Ovary (tissue), 9 donors: ENCODE data around the gene SRP54. TPM values are rescaled to one million over a fixed set of nuclear protein-coding genes. Genes with fewer than 3 reads are reported as not detected.

ENCODE experiments used
- DNase-seq, 5 donors: peaks; one replicate each; pipeline ENCODE4 v3.0.0-alpha.2; 2019 to 2020
- H3K27ac ChIP-seq, 2 donors: fragments of 200-600 bp; one replicate each; pipeline versions ENCODE4 v1.5.1 to v1.8.0; 2019 to 2022
- H3K27me3 ChIP-seq: fragments of 200-600 bp; one replicate; pipeline ENCODE4 v1.8.0; 2022
- H3K36me3 ChIP-seq: fragments of 200-600 bp; sonication (generic); one replicate; pipeline ENCODE4 v1.5.1; 2019
- H3K4me1 ChIP-seq: one replicate; pipeline ENCODE4 v1.8.1; 2013; ENCODE audit warnings: mild to moderate bottlenecking, moderate library complexity; ENCODE audit not compliant: insufficient read depth
- H3K4me3 ChIP-seq: fragments of 200-600 bp; sonication (generic); one replicate; pipeline ENCODE4 v1.5.1; 2017
- H3K9me3 ChIP-seq, 2 donors: fragments of 200-600 bp in 1 of 2; sonication (generic) in 1 of 2; one replicate each; pipeline versions ENCODE4 v1.5.1 to v1.8.1; 2013 to 2019; ENCODE audit warnings: mild to moderate bottlenecking in 1 of 2, moderate library complexity in 1 of 2
- EP300 ChIP-seq: sonication (generic); formaldehyde crosslinking; IDR thresholded peaks from one replicate; pipeline ENCODE4 v1.6.1; 2017; ENCODE audit warnings: antibody characterized with exemption
- POLR2A ChIP-seq: fragments of 450-650 bp; IDR thresholded peaks from one replicate; pipeline ENCODE4 v1.6.1; 2017; ENCODE audit warnings: antibody characterized with exemption, mild to moderate bottlenecking, moderate library complexity
- WGBS, 3 donors: extraction: QIAGEN DNeasy Blood & Tissue Kit in 1 of 3; methylation state at CpG; one replicate each; pipeline versions ENCODE4 v1.1.5 to v1.1.7; 2013 to 2017; 5-methylcytosine and 5-hydroxymethylcytosine counted together
- intact Hi-C, 4 donors: fragments of 100-400 bp; cut with DNase I; formaldehyde crosslinking; loops; one replicate each; pipeline versions ENCODE4 v1.11.0 to v1.15.1; 2022 to 2023
- polyA plus RNA-seq, 2 donors: library from polyadenylated mRNA; stranded (reverse); fragments of 200-250 nt in 1 of 2; fragments of 350-450 nt in 1 of 2; fragmentation: Illumina TruSeq in 1 of 2; extraction: RNeasy Lipid Tissue Mini Kit (QIAGEN cat#74804) in 1 of 2; gene quantifications; one replicate each; pipeline ENCODE4 v1.2.3, GENCODE V29; 2013 to 2014
- total RNA-seq, 7 donors: library from RNA; depleted of rRNA in 2 of 7; stranded (reverse); fragments of >200 nt in 2 of 7; fragmentation: NEBNext Ultra II Directional in 3 of 7; extraction: Animal tissue kit (Norgen Biotek cat#: 25700) in 3 of 7; gene quantifications; one replicate each; pipeline versions ENCODE4 v1.1.0 to v1.2.4, GENCODE V29; 2016 to 2023
- TF ChIP-seq, protein P1 (sequence below), 3 donors: fragments of 450-650 bp in 2 of 3; fragments of 200-600 bp in 1 of 3; IDR thresholded peaks; one replicate each; pipeline versions ENCODE4 v1.5.1 to v1.8.0; 2016 to 2022; ENCODE audit warnings: antibody characterized with exemption in 3 of 3, mild to moderate bottlenecking in 1 of 3
- donor health status: DM: no; HTN: no; CAD: no; lungs with moderate emphysema.
- donor health status: DM: no; HTN: no; CAD: no.
- donor health status: Bipolar disorder and iron deficiency.
- donor health status: DM: yes; HTN: yes; CAD: no.
- donor health status: DM: no; HTN: no; CAD: no.
- donor health status: DM: yes; HTN: yes; CAD: no.

SRP54 gene
- total and polyA plus RNA-seq, 9 donors: 25.9 to 61.6 (median 37.3) TPM

- H3K27ac ChIP-seq: no peak overlapping the region
- intact Hi-C loops: loop anchor here in 1 of 4 donors (10.0 kb wide), 1 partner anchor 372 kb away; no protein-coding TSS in a partner anchor
- no peak for DNase-seq
- 82 to 92% (median 91%) methylated on average over 3 of the region's 3 CpGs for WGBS, 3 donors
- no peaks in the 10 kb centered on the region for H3K36me3 ChIP-seq
- H3K4me1 ChIP-seq: no peaks in the 10 kb centered on the region
- no peaks in the 10 kb centered on the region for H3K9me3 ChIP-seq
- TF ChIP-seq, protein P1, sequence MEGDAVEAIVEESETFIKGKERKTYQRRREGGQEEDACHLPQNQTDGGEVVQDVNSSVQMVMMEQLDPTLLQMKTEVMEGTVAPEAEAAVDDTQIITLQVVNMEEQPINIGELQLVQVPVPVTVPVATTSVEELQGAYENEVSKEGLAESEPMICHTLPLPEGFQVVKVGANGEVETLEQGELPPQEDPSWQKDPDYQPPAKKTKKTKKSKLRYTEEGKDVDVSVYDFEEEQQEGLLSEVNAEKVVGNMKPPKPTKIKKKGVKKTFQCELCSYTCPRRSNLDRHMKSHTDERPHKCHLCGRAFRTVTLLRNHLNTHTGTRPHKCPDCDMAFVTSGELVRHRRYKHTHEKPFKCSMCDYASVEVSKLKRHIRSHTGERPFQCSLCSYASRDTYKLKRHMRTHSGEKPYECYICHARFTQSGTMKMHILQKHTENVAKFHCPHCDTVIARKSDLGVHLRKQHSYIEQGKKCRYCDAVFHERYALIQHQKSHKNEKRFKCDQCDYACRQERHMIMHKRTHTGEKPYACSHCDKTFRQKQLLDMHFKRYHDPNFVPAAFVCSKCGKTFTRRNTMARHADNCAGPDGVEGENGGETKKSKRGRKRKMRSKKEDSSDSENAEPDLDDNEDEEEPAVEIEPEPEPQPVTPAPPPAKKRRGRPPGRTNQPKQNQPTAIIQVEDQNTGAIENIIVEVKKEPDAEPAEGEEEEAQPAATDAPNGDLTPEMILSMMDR (IDR thresholded peaks at IDR 0.05): no peak
- no peak for TF ChIP-seq EP300
- no peak for TF ChIP-seq POLR2A
- H3K4me3 ChIP-seq: no peak overlapping the region
- H3K27me3 ChIP-seq: no peaks in the 10 kb centered on the region
Observed at GRCh38 chr14:35042632-35043031, 59.8 kb downstream of the SRP54 start.

- Histone ChIP-seq H3K27me3 (no peaks in the 10 kb centered on the region), H3K4me1 (no peaks in the 10 kb centered on the region), H3K36me3 (no peaks in the 10 kb centered on the region), H3K9me3 (no peaks in the 10 kb centered on the region), H3K4me3 (no peak overlapping the region), H3K27ac (no peak overlapping the region)
- 97 to 98% (median 97%) methylated on average over 2 of the region's 2 CpGs for WGBS, 3 donors
- TF ChIP-seq POLR2A (no peak), EP300 (no peak)
- TF ChIP-seq, protein P1 (IDR thresholded peaks at IDR 0.05): no peak
- intact Hi-C loops: loop anchor here in 1 of 4 donors (10.0 kb wide), 1 partner anchor 372 kb away; no protein-coding TSS in a partner anchor
- no peak for DNase-seq
Observed at GRCh38 chr14:35043046-35043445, 60.3 kb downstream of the SRP54 start.

DNA sequence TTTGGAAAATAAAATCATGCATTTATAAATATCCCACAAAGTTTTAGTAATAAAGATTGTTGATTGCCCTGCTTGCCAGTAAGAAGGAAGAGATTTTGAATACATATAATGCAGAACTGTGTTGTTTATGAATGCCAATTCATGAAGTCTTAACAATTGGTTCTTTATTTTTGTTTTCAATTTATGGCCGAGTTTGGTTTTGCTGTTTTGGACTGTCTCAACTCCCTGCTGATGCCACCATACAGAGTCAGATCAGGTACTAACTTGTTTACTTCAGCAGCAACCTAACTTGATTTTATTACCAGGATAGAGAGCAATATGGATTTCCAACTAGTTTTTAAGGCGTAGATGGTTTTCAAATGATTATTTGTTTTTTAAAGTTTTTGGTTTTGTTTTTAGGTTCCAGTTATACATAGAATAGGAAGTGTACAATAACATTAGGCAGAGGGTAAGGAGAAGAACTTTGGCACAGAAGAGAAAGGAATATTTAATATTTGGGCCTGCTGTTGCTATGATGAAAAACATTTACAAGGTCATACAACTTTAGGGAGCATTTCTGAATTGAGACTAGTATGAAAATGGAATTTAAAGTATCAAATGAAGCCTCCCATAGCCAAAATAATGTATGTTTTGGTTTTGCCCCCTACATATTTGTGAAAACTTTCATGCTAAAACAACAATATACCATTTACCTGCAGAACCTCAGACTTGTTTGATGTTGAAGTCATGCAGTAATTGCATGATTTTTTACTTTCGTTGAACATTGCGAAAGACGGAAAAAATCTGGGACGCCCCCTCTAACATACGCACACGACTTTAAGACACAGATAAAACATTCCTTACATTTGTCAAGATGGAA lies 62.4 kb downstream of the SRP54 start:
- intact Hi-C loops: loop anchor here in 2 of 4 donors (5.0 to 10.0 kb wide), 2 partner anchors 63 to 370 kb away; partner anchors contain the start of gene SRP54 (in 1 of the 2)
- Histone ChIP-seq H3K4me1 (no peaks in the 10 kb centered on the region), H3K27ac (peak overlapping the region; percentile 25 to 92), H3K4me3 (peak overlapping the region; percentile 77), H3K27me3 (no peaks in the 10 kb centered on the region), H3K9me3 (no peaks in the 10 kb centered on the region), H3K36me3 (no peaks in the 10 kb centered on the region)
- no peak for DNase-seq
- TF ChIP-seq, protein P1 (IDR thresholded peaks at IDR 0.05): no peak
- no peak for TF ChIP-seq POLR2A
- TF ChIP-seq EP300: no peak
- 8 to 17% (median 14%) methylated on average over 8 of the region's 8 CpGs for WGBS, 3 donors

- 0% methylated on average over 6 of the region's 6 CpGs for WGBS, 3 donors
- intact Hi-C loops: loop anchor here in 2 of 4 donors (5.0 to 10.0 kb wide), 2 partner anchors 63 to 369 kb away; partner anchors contain the start of gene SRP54 (in 1 of the 2)
- H3K4me3 ChIP-seq: peak overlapping the region; percentile 77
Observed at GRCh38 chr14:35045798-35046047, 62.9 kb downstream of the SRP54 start.

More at GRCh38 chr14:35045798-35046047, 62.9 kb downstream of the SRP54 start:
- H3K4me1 ChIP-seq: no peaks in the 10 kb centered on the region
- no peaks in the 10 kb centered on the region for H3K9me3 ChIP-seq
- DNase-seq: no peak
- H3K27me3 ChIP-seq: no peaks in the 10 kb centered on the region
- no peaks in the 10 kb centered on the region for H3K36me3 ChIP-seq
- TF ChIP-seq POLR2A: no peak
- TF ChIP-seq EP300: no peak
- TF ChIP-seq, protein P1 (IDR thresholded peaks at IDR 0.05): no peak
- peak overlapping the region; percentile 25 to 92 for H3K27ac ChIP-seq
